PC-3 (cell line): ENCODE data around the gene DLG4. TPM values are rescaled to one million over a fixed set of nuclear protein-coding genes. Genes with fewer than 3 reads are reported as not detected.

Experiments
- ATAC-seq: fragments of 200-7000 bp; cut with Tn5 transposase; 2 replicates; pipeline ENCODE4 v1.9.1; 2020; ENCODE audit warnings: mild to moderate bottlenecking, moderate library complexity
- BruUV-seq: library from RNA; stranded (reverse); fragments of 400-500 nt; replicated peaks from 2 replicates; lab custom pipeline; 2021; lab: Mats Ljungman, UMichigan
- CTCF ChIA-PET: fragments of 300-600 bp; sonication (Branson Sonifier 250); formaldehyde crosslinking; loops from one replicate; lab custom pipeline; 2022; ENCODE audit warnings: antibody characterized with exemption; lab: Charles Lee
- POLR2A ChIA-PET: fragments of 300-600 bp; sonication (Branson Sonifier 250); formaldehyde crosslinking; loops from one replicate; lab custom pipeline; 2022; ENCODE audit warnings: antibody characterized with exemption; ENCODE audit not compliant: unreplicated experiment; lab: Charles Lee
- DNase-seq: peaks from one replicate; pipeline ENCODE4 v3.0.0-alpha.2; 2015
- H2AFZ ChIP-seq: fragments of 300-600 bp; sonication (generic); 2 replicates; pipeline ENCODE4 v1.6.0; 2016; ENCODE audit warnings: antibody characterized with exemption, low read length
- H3F3A ChIP-seq: fragments of 300-600 bp; sonication (generic); one replicate; pipeline ENCODE4 v1.6.0; 2017; ENCODE audit warnings: antibody characterized with exemption, low read length, control low read depth, mild to moderate bottlenecking; ENCODE audit not compliant: unreplicated experiment
- H3K27ac ChIP-seq: fragments of 300-600 bp; sonication (generic); 2 replicates; pipeline ENCODE4 v1.5.1; 2016; ENCODE audit warnings: mild to moderate bottlenecking, low read length
- H3K27me3 ChIP-seq: fragments of 300-600 bp; sonication (generic); 2 replicates; pipeline ENCODE4 v1.6.1; 2016; ENCODE audit warnings: low read length, mixed read lengths
- H3K36me3 ChIP-seq: fragments of 300-600 bp; sonication (generic); 2 replicates; pipeline ENCODE4 v1.6.1; 2016; ENCODE audit warnings: low read depth, mixed run types, low read length, mixed read lengths
- H3K4me1 ChIP-seq: fragments of 300-600 bp; sonication (generic); 2 replicates; pipeline ENCODE4 v1.5.1; 2016; ENCODE audit warnings: low read length; ENCODE audit not compliant: insufficient read depth
- H3K4me2 ChIP-seq: fragments of 300-600 bp; sonication (generic); 2 replicates; pipeline ENCODE4 v1.6.0; 2016; ENCODE audit warnings: low read length
- H3K4me3 ChIP-seq: fragments of 300-600 bp; sonication (generic); 2 replicates; pipeline ENCODE4 v1.5.1; 2016; ENCODE audit warnings: mild to moderate bottlenecking, low read length, mixed read lengths
- H3K79me2 ChIP-seq: fragments of 300-600 bp; sonication (generic); 2 replicates; pipeline ENCODE4 v1.6.1; 2017; ENCODE audit warnings: low read length, mixed read lengths
- H3K9ac ChIP-seq: fragments of 300-600 bp; sonication (generic); 2 replicates; pipeline ENCODE4 v1.6.0; 2016; ENCODE audit warnings: mild to moderate bottlenecking, low read length
- H3K9me2 ChIP-seq: fragments of 300-600 bp; sonication (generic); replicated peaks from 2 replicates; pipeline ENCODE4 v1.6.1; 2016; ENCODE audit warnings: mixed run types, low read length, mixed read lengths
- H3K9me3 ChIP-seq: fragments of 300-600 bp; sonication (generic); 2 replicates; pipeline ENCODE4 v1.6.1; 2016; ENCODE audit warnings: low read length, mixed read lengths
- H4K20me1 ChIP-seq: fragments of 300-600 bp; sonication (generic); 2 replicates; pipeline ENCODE4 v1.6.1; 2016; ENCODE audit warnings: low read length, mixed read lengths
- CTCF ChIP-seq: fragments of 300-600 bp; sonication (generic); conservative IDR thresholded peaks from 2 replicates; pipeline ENCODE4 v1.5.1; 2017; ENCODE audit warnings: antibody characterized with exemption, low read depth, mild to moderate bottlenecking, low read length
- EZH2 ChIP-seq: fragments of 300-600 bp; sonication (generic); IDR thresholded peaks from one replicate; pipeline ENCODE4 v1.6.1; 2017; ENCODE audit warnings: antibody characterized with exemption, mild to moderate bottlenecking, low read length; ENCODE audit not compliant: unreplicated experiment
- EZH2phosphoT487 ChIP-seq: fragments of 300-600 bp; sonication (generic); IDR thresholded peaks from 2 replicates; pipeline ENCODE4 v1.6.1; 2018; ENCODE audit warnings: mild to moderate bottlenecking, antibody characterized with exemption, low read length, borderline replicate concordance
- intact Hi-C: fragments of 100-400 bp; cut with micrococcal nuclease; formaldehyde crosslinking; loops from 2 replicates; pipeline ENCODE4 v1.9.0; 2023
- total RNA-seq: library from RNA; depleted of rRNA; stranded (reverse); fragments of >200 nt; gene quantifications from 2 replicates; pipeline ENCODE4 v1.2.3, GENCODE V29; 2014

The DLG4 gene
- total RNA-seq, 1 experiment from 2014 or later, result 6.5 TPM

- no peaks in the 10 kb centered on the region for H3K9me2 ChIP-seq
- ChIA-PET POLR2A (no interaction called here), CTCF (no interaction called here)
- no peak overlapping the region for H3K4me3 ChIP-seq
- BruUV-seq, result no TSS peak
- no peaks in the 10 kb centered on the region for H4K20me1 ChIP-seq
- TF ChIP-seq EZH2 (no peak), CTCF (no peak), EZH2phosphoT487 (no peak)
- H3K9me3 ChIP-seq, result no peaks in the 10 kb centered on the region
- DNase-seq (no peak), ATAC-seq (no peak)
- H3K79me2 ChIP-seq, result no peaks in the 10 kb centered on the region
- no peak overlapping the region for H3K9ac ChIP-seq
- no peaks in the 10 kb centered on the region for H3F3A ChIP-seq
- no peaks in the 10 kb centered on the region for H3K36me3 ChIP-seq
- H3K4me2 ChIP-seq, result no peak overlapping the region
- no peak overlapping the region for H2AFZ ChIP-seq
- intact Hi-C loops, result no loop called here
- H3K4me1 ChIP-seq, result no peaks in the 10 kb centered on the region
- no peaks in the 10 kb centered on the region for H3K27me3 ChIP-seq
- H3K27ac ChIP-seq, result no peak overlapping the region
Measured at GRCh38 chr17:7204828-7205461, 14.7 kb downstream of the DLG4 start.

GRCh38 chr17:7204336-7204735 lies 15.3 kb downstream of the DLG4 start:
- no TSS peak for BruUV-seq
- no peak for ATAC-seq
- no peak overlapping the region for H3K9ac ChIP-seq

More at GRCh38 chr17:7204336-7204735, 15.3 kb downstream of the DLG4 start:
- Histone ChIP-seq H3K4me3 (no peak overlapping the region), H3F3A (no peaks in the 10 kb centered on the region), H3K9me2 (no peaks in the 10 kb centered on the region), H3K27ac (no peak overlapping the region), H3K4me1 (no peaks in the 10 kb centered on the region), H3K79me2 (no peaks in the 10 kb centered on the region), H4K20me1 (no peaks in the 10 kb centered on the region), H3K4me2 (no peak overlapping the region), H2AFZ (no peak overlapping the region), H3K36me3 (no peaks in the 10 kb centered on the region), H3K9me3 (no peaks in the 10 kb centered on the region), H3K27me3 (no peaks in the 10 kb centered on the region)
- ChIA-PET CTCF (no interaction called here), POLR2A (no interaction called here)
- intact Hi-C loops, result no loop called here
- no peak for DNase-seq
- TF ChIP-seq CTCF (no peak), EZH2 (no peak), EZH2phosphoT487 (no peak)
